ENCODE data around the gene LIN7A.

Gene LIN7A

GRCh38 chr12:80780746-80781145 lies 157.0 kb downstream of the LIN7A start:
- H3K4ac ChIP-seq (ENCODE audit: low read depth, low read length) = no peak overlapping the region
- no peak overlapping the region for H3K23ac ChIP-seq (ENCODE audit: low read length)
- H3K4me2 ChIP-seq (ENCODE audit: low read length) = no peak overlapping the region
- no peak overlapping the region for H4K8ac ChIP-seq (ENCODE audit: low read depth, low read length)
- H4K91ac ChIP-seq (ENCODE audit: low read depth, low read length) = no peak overlapping the region
- H2BK5ac ChIP-seq (ENCODE audit: low read depth, low read length, poor library complexity) = no peak overlapping the region
- H2AFZ ChIP-seq (ENCODE audit: insufficient read depth, low read length, poor library complexity) = no peak overlapping the region
- no peak overlapping the region for H2BK120ac ChIP-seq (ENCODE audit: insufficient read depth, low read length, poor library complexity)
- no peaks in the 10 kb centered on the region for H3K9me3 ChIP-seq (ENCODE audit: insufficient read depth, low read depth, low read length)
- H3K9ac ChIP-seq (ENCODE audit: low read length) = no peak overlapping the region
- no peaks in the 10 kb centered on the region for H3K27me3 ChIP-seq (ENCODE audit: insufficient read depth, low read length)
- no peaks in the 10 kb centered on the region for H3K4me1 ChIP-seq (ENCODE audit: control insufficient read depth in 1 of 2, insufficient read depth in 2 of 2, low read length in 2 of 2)
- peak; percentile 16 to 59 for DNase-seq
- H2AK5ac ChIP-seq (ENCODE audit: low read length) = no peak overlapping the region
- no peak overlapping the region for H4K12ac ChIP-seq (ENCODE audit: low read depth, low read length)
- H3K4me3 ChIP-seq (ENCODE audit: low read depth, low read length) = no peak overlapping the region
- no CpG with 5 or more reads among the region's 2 CpGs for WGBS (ENCODE audit: extremely low coverage, insufficient coverage, insufficient read length)
- no peak overlapping the region for H3K14ac ChIP-seq (ENCODE audit: low read length)
- H3K79me2 ChIP-seq (ENCODE audit: control insufficient read depth, insufficient read depth, low read length, poor library complexity) = no peaks in the 10 kb centered on the region
- no peak overlapping the region for H3K18ac ChIP-seq (ENCODE audit: low read length)
- no peak overlapping the region for H2BK12ac ChIP-seq (ENCODE audit: low read length)
- no peaks in the 10 kb centered on the region for H3K36me3 ChIP-seq (ENCODE audit: control insufficient read depth in 1 of 2, insufficient read depth in 2 of 2, low read length in 2 of 2)
- no peaks in the 10 kb centered on the region for H3K79me1 ChIP-seq (ENCODE audit: low read length)
- H3K27ac ChIP-seq (ENCODE audit: low read depth, low read length) = no peak overlapping the region

DNA sequence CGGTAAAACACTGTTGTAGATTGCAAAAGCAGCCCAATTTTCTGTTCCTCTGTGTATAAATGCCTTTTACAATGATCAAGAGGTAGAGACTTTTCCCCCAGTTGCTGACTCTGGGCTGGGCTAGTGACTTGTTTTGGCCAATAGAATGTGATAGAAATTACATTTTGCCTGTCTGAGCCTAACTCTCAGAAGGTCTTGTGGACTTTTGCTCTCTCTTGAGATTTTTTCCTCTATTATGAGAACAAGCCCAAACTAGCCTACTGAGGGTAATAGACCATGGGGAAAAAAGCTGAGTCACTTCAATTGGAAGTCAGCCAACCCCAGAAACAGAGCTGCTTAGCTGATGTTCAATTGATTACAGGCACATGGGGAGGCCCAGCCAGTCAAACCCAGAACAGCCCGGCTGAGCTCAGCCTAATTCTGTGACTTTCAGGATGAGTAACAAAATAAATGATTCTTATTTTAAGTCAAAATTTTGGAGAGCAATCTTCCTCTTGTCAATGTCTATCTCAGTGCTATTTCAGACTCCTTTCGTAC lies 159.7 kb downstream of the LIN7A start:
- H4K12ac ChIP-seq (ENCODE audit: low read depth, low read length) = no peak overlapping the region
- H2BK5ac ChIP-seq (ENCODE audit: low read depth, low read length, poor library complexity) = no peak overlapping the region
- no peak overlapping the region for H2BK120ac ChIP-seq (ENCODE audit: insufficient read depth, low read length, poor library complexity)
- H2AFZ ChIP-seq (ENCODE audit: insufficient read depth, low read length, poor library complexity) = no peak overlapping the region
- no peak overlapping the region for H2AK5ac ChIP-seq (ENCODE audit: low read length)
- H3K14ac ChIP-seq (ENCODE audit: low read length) = no peak overlapping the region
- no peak overlapping the region for H4K8ac ChIP-seq (ENCODE audit: low read depth, low read length)
- H4K91ac ChIP-seq (ENCODE audit: low read depth, low read length) = no peak overlapping the region
- no peaks in the 10 kb centered on the region for H3K9me3 ChIP-seq (ENCODE audit: insufficient read depth, low read depth, low read length)
- no peak overlapping the region for H3K4me2 ChIP-seq (ENCODE audit: low read length)
- H3K9ac ChIP-seq (ENCODE audit: low read length) = no peak overlapping the region
- no peak overlapping the region for H3K18ac ChIP-seq (ENCODE audit: low read length)
- WGBS (ENCODE audit: extremely low coverage, insufficient coverage, insufficient read length) = no CpG with 5 or more reads among the region's 3 CpGs
- no peak overlapping the region for H3K23ac ChIP-seq (ENCODE audit: low read length)
- H3K79me1 ChIP-seq (ENCODE audit: low read length) = no peaks in the 10 kb centered on the region
- H3K27ac ChIP-seq (ENCODE audit: low read depth, low read length) = no peak overlapping the region
- H3K4ac ChIP-seq (ENCODE audit: low read depth, low read length) = no peak overlapping the region
- H3K4me1 ChIP-seq (ENCODE audit: control insufficient read depth in 1 of 2, insufficient read depth in 2 of 2, low read length in 2 of 2) = no peaks in the 10 kb centered on the region
- no peak overlapping the region for H3K4me3 ChIP-seq (ENCODE audit: low read depth, low read length)
- H3K27me3 ChIP-seq (ENCODE audit: insufficient read depth, low read length) = no peaks in the 10 kb centered on the region
- no peak for DNase-seq
- no peak overlapping the region for H2BK12ac ChIP-seq (ENCODE audit: low read length)
- H3K79me2 ChIP-seq (ENCODE audit: control insufficient read depth, insufficient read depth, low read length, poor library complexity) = no peaks in the 10 kb centered on the region
- no peaks in the 10 kb centered on the region for H3K36me3 ChIP-seq (ENCODE audit: control insufficient read depth in 1 of 2, insufficient read depth in 2 of 2, low read length in 2 of 2)

- H2AFZ ChIP-seq (ENCODE audit: insufficient read depth, low read length, poor library complexity) = no peak overlapping the region
- H3K9ac ChIP-seq (ENCODE audit: low read length) = no peak overlapping the region
- H3K9me3 ChIP-seq (ENCODE audit: insufficient read depth, low read depth, low read length) = no peaks in the 10 kb centered on the region
- H2BK120ac ChIP-seq (ENCODE audit: insufficient read depth, low read length, poor library complexity) = no peak overlapping the region
- no peak overlapping the region for H3K14ac ChIP-seq (ENCODE audit: low read length)
- no peaks in the 10 kb centered on the region for H3K79me1 ChIP-seq (ENCODE audit: low read length)
- no peak overlapping the region for H3K4ac ChIP-seq (ENCODE audit: low read depth, low read length)
- no peak overlapping the region for H3K4me2 ChIP-seq (ENCODE audit: low read length)
- H3K18ac ChIP-seq (ENCODE audit: low read length) = no peak overlapping the region
- H2BK5ac ChIP-seq (ENCODE audit: low read depth, low read length, poor library complexity) = no peak overlapping the region
- H3K36me3 ChIP-seq (ENCODE audit: control insufficient read depth in 1 of 2, insufficient read depth in 2 of 2, low read length in 2 of 2) = no peaks in the 10 kb centered on the region
- H4K91ac ChIP-seq (ENCODE audit: low read depth, low read length) = no peak overlapping the region
- H2AK5ac ChIP-seq (ENCODE audit: low read length) = no peak overlapping the region
- no peak overlapping the region for H3K4me3 ChIP-seq (ENCODE audit: low read depth, low read length)
- H4K12ac ChIP-seq (ENCODE audit: low read depth, low read length) = no peak overlapping the region
- no peak overlapping the region for H2BK12ac ChIP-seq (ENCODE audit: low read length)
- H3K79me2 ChIP-seq (ENCODE audit: control insufficient read depth, insufficient read depth, low read length, poor library complexity) = no peaks in the 10 kb centered on the region
- no peak overlapping the region for H4K8ac ChIP-seq (ENCODE audit: low read depth, low read length)
- WGBS (ENCODE audit: extremely low coverage, insufficient coverage, insufficient read length) = no CpG with 5 or more reads among the region's 4 CpGs
- no peak for DNase-seq
- no peak overlapping the region for H3K23ac ChIP-seq (ENCODE audit: low read length)
- H3K4me1 ChIP-seq (ENCODE audit: control insufficient read depth in 1 of 2, insufficient read depth in 2 of 2, low read length in 2 of 2) = no peaks in the 10 kb centered on the region
- no peaks in the 10 kb centered on the region for H3K27me3 ChIP-seq (ENCODE audit: insufficient read depth, low read length)
- no peak overlapping the region for H3K27ac ChIP-seq (ENCODE audit: low read depth, low read length)
Observed at GRCh38 chr12:80777587-80777986, 160.1 kb downstream of the LIN7A start.

DNA sequence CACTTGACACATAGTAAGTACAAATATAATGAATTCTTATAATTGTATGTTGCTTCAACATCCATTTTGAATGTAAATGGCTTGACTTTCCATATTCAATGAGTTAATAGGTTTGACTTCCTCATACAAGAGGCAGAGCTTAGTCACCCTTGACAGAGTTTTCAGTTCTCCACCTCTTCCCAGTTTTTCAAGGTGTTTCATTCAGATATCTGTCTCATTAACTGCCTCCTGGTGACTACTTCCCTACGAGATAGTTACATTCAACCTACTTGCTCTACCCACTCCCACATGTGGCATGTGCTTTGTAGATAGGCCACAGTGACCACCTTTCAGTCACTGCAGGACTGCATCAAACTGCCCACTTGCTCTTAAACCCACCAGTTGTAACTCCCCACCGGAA lies 161.0 kb downstream of the LIN7A start:
- no CpG with 5 or more reads among the region's 2 CpGs for WGBS (ENCODE audit: extremely low coverage, insufficient coverage, insufficient read length)
- no peak overlapping the region for H3K14ac ChIP-seq (ENCODE audit: low read length)
- no peak overlapping the region for H3K23ac ChIP-seq (ENCODE audit: low read length)
- no peaks in the 10 kb centered on the region for H3K36me3 ChIP-seq (ENCODE audit: control insufficient read depth in 1 of 2, insufficient read depth in 2 of 2, low read length in 2 of 2)
- H3K79me1 ChIP-seq (ENCODE audit: low read length) = no peaks in the 10 kb centered on the region
- H3K4ac ChIP-seq (ENCODE audit: low read depth, low read length) = no peak overlapping the region
- no peak overlapping the region for H3K4me3 ChIP-seq (ENCODE audit: low read depth, low read length)
- H3K27ac ChIP-seq (ENCODE audit: low read depth, low read length) = no peak overlapping the region
- no peaks in the 10 kb centered on the region for H3K27me3 ChIP-seq (ENCODE audit: insufficient read depth, low read length)
- no peak overlapping the region for H4K12ac ChIP-seq (ENCODE audit: low read depth, low read length)
- no peak overlapping the region for H3K4me2 ChIP-seq (ENCODE audit: low read length)
- no peak overlapping the region for H2BK5ac ChIP-seq (ENCODE audit: low read depth, low read length, poor library complexity)
- H4K91ac ChIP-seq (ENCODE audit: low read depth, low read length) = no peak overlapping the region
- no peak overlapping the region for H2AFZ ChIP-seq (ENCODE audit: insufficient read depth, low read length, poor library complexity)
- no peaks in the 10 kb centered on the region for H3K79me2 ChIP-seq (ENCODE audit: control insufficient read depth, insufficient read depth, low read length, poor library complexity)
- H2BK12ac ChIP-seq (ENCODE audit: low read length) = no peak overlapping the region
- no peak overlapping the region for H3K9ac ChIP-seq (ENCODE audit: low read length)
- DNase-seq = no peak
- no peak overlapping the region for H4K8ac ChIP-seq (ENCODE audit: low read depth, low read length)
- H3K18ac ChIP-seq (ENCODE audit: low read length) = no peak overlapping the region
- H3K9me3 ChIP-seq (ENCODE audit: insufficient read depth, low read depth, low read length) = no peaks in the 10 kb centered on the region
- H3K4me1 ChIP-seq (ENCODE audit: control insufficient read depth in 1 of 2, insufficient read depth in 2 of 2, low read length in 2 of 2) = no peaks in the 10 kb centered on the region
- H2BK120ac ChIP-seq (ENCODE audit: insufficient read depth, low read length, poor library complexity) = no peak overlapping the region
- H2AK5ac ChIP-seq (ENCODE audit: low read length) = no peak overlapping the region
